H1 (cell line): ENCODE results near the gene SYN1.

ENCODE experiments used
- CBX5 ChIP-seq: fragments of 300-800, 300-1000 bp; sonication (generic); IDR thresholded peaks from 2 replicates; pipeline ENCODE4 v1.7.1; 2016; ENCODE audit warnings: antibody characterized with exemption, low read length, low read depth
- CEBPB ChIP-seq: IDR thresholded peaks from 2 replicates; pipeline ENCODE4 v1.6.1; 2012; ENCODE audit warnings: low read depth, low read length
- CHD7 ChIP-seq: fragments of 300-600 bp; sonication (generic); IDR thresholded peaks from 2 replicates; pipeline ENCODE4 v1.7.1; 2012; ENCODE audit warnings: low read length, moderate library complexity, mild to moderate bottlenecking, inconsistent platforms; ENCODE audit not compliant: insufficient replicate concordance
- CREB1 ChIP-seq: IDR thresholded peaks from 2 replicates; pipeline ENCODE4 v1.6.1; 2012; ENCODE audit warnings: inconsistent platforms
- CTCF ChIP-seq, 3 experiments: IDR thresholded peaks; 1 replicate in 2 of 3; 2 replicates in 1 of 3; pipeline versions ENCODE4 v1.5.1 to v1.6.1; 2011; ENCODE audit warnings: low read length in 3 of 3, mild to moderate bottlenecking in 3 of 3, inconsistent platforms in 2 of 3, low read depth in 1 of 3, moderate library complexity in 1 of 3; ENCODE audit not compliant: insufficient read depth in 1 of 3; ENCODE audit errors: control extremely low read depth in 1 of 3
- EP300 ChIP-seq, 2 experiments: IDR thresholded peaks; 1 replicate in 1 of 2; 2 replicates in 1 of 2; pipeline ENCODE4 v1.6.1; 2011 to 2012; ENCODE audit warnings: low read depth in 2 of 2, low read length in 2 of 2, mild to moderate bottlenecking in 2 of 2, borderline replicate concordance in 1 of 2, inconsistent platforms in 1 of 2, moderate library complexity in 1 of 2
- JUN ChIP-seq: IDR thresholded peaks from 2 replicates; pipeline ENCODE4 v1.6.1; 2011; ENCODE audit warnings: low read depth, mild to moderate bottlenecking, improper control_type of control experiment, low read length
- JUND ChIP-seq: IDR thresholded peaks from 2 replicates; pipeline ENCODE4 v1.6.1; 2011; ENCODE audit warnings: mild to moderate bottlenecking, improper control_type of control experiment, low read length
- POLR2AphosphoS5 ChIP-seq: IDR thresholded peaks from 2 replicates; pipeline ENCODE4 v1.6.1; 2011; ENCODE audit warnings: low read depth, low read length
- RAD21 ChIP-seq, 2 experiments: IDR thresholded peaks in 1 of 2; conservative IDR thresholded peaks in 1 of 2; 2 replicates each; pipeline ENCODE4 v1.6.1; 2011; ENCODE audit warnings: low read depth in 2 of 2, low read length in 2 of 2, improper control_type of control experiment in 1 of 2, inconsistent platforms in 1 of 2, mild to moderate bottlenecking in 1 of 2, moderate library complexity in 1 of 2
- SIN3A ChIP-seq, 2 experiments: IDR thresholded peaks in 1 of 2; conservative IDR thresholded peaks in 1 of 2; 2 replicates each; pipeline ENCODE4 v1.6.1; 2011 to 2012; ENCODE audit warnings: low read length in 2 of 2, improper control_type of control experiment in 1 of 2, low read depth in 1 of 2, mild to moderate bottlenecking in 1 of 2
- SUZ12 ChIP-seq: fragments of 200-600 bp; sonication (generic); IDR thresholded peaks from 2 replicates; pipeline ENCODE4 v1.6.1; 2012; ENCODE audit warnings: mild to moderate bottlenecking, inconsistent platforms, low read length, moderate library complexity, mixed read lengths
- TAF1 ChIP-seq: IDR thresholded peaks from 2 replicates; pipeline ENCODE4 v1.6.1; 2011; ENCODE audit warnings: mild to moderate bottlenecking, low read depth, low read length

GRCh38 chrX:47614618-47615017 lies 5.0 kb downstream of the SYN1 start:
- TF ChIP-seq CREB1: no peak
- no peak for TF ChIP-seq SIN3A (conservative IDR thresholded peaks at IDR 0.05 in 1 of 2, IDR thresholded peaks at IDR 0.05 in 1 of 2; ENCODE audit: low read depth in 1 of 2, low read length in 2 of 2)
- TF ChIP-seq TAF1: no peak
- TF ChIP-seq CTCF (IDR thresholded peaks at IDR 0.05; ENCODE audit: control extremely low read depth in 1 of 3, insufficient read depth in 1 of 3, low read depth in 1 of 3, low read length in 3 of 3): no peak
- TF ChIP-seq POLR2AphosphoS5: no peak
- no peak for TF ChIP-seq JUN
- no peak for TF ChIP-seq RAD21 (IDR thresholded peaks at IDR 0.05 in 1 of 2, conservative IDR thresholded peaks at IDR 0.05 in 1 of 2; ENCODE audit: low read depth in 2 of 2, low read length in 2 of 2)
- TF ChIP-seq CBX5: no peak
- TF ChIP-seq JUND: no peak
- no peak for TF ChIP-seq SUZ12
- TF ChIP-seq EP300 (IDR thresholded peaks at IDR 0.05; ENCODE audit: borderline replicate concordance in 1 of 2, low read depth in 2 of 2, low read length in 2 of 2): no peak
- no peak for TF ChIP-seq CEBPB
- TF ChIP-seq CHD7: no peak
